Liver (tissue), 9 donors: ENCODE results near the gene TTC33. TPM values are rescaled to one million over a fixed set of nuclear protein-coding genes. Genes with fewer than 3 reads are reported as not detected.

Experiments
- DNase-seq: peaks from one replicate; pipeline ENCODE4 v3.0.0-alpha.2; 2017; ENCODE audit warnings: low spot score
- H3K27ac ChIP-seq, 2 donors: one replicate each; pipeline ENCODE4 v1.7.0; 2013; ENCODE audit warnings: inconsistent platforms in 2 of 2, low read length in 2 of 2, control low read depth in 1 of 2, low read depth in 1 of 2, mild to moderate bottlenecking in 1 of 2
- H3K27me3 ChIP-seq, 4 donors: one replicate each; pipeline versions ENCODE4 v1.6.1 to v1.7.0; 2013; ENCODE audit warnings: low read length in 3 of 4, inconsistent platforms in 1 of 4, mild to moderate bottlenecking in 1 of 4, moderate library complexity in 1 of 4; ENCODE audit not compliant: control insufficient read depth in 4 of 4, insufficient read depth in 4 of 4
- H3K36me3 ChIP-seq, 4 donors: one replicate each; pipeline versions ENCODE4 v1.6.1 to v1.7.0; 2013; ENCODE audit warnings: low read length in 3 of 4, mild to moderate bottlenecking in 3 of 4, low read depth in 1 of 4, moderate library complexity in 1 of 4; ENCODE audit not compliant: control insufficient read depth in 4 of 4, insufficient read depth in 3 of 4
- H3K4me1 ChIP-seq, 4 donors: one replicate each; pipeline versions ENCODE4 v1.6.1 to v1.7.0; 2013; ENCODE audit warnings: low read length in 3 of 4, mild to moderate bottlenecking in 3 of 4, moderate library complexity in 1 of 4; ENCODE audit not compliant: control insufficient read depth in 4 of 4, insufficient read depth in 4 of 4
- H3K4me3 ChIP-seq, 3 donors: one replicate each; pipeline versions ENCODE4 v1.6.1 to v1.7.0; 2013; ENCODE audit warnings: low read length in 3 of 3, control low read depth in 1 of 3, low read depth in 1 of 3, mild to moderate bottlenecking in 1 of 3
- H3K9ac ChIP-seq, 2 donors: one replicate each; pipeline ENCODE4 v1.7.0; 2013; ENCODE audit warnings: low read length in 2 of 2, mild to moderate bottlenecking in 2 of 2, moderate library complexity in 2 of 2, control low read depth in 1 of 2, low read depth in 1 of 2
- H3K9me3 ChIP-seq, 4 donors: one replicate each; pipeline versions ENCODE4 v1.6.1 to v1.7.0; 2013; ENCODE audit warnings: low read length in 3 of 4; ENCODE audit not compliant: control insufficient read depth in 4 of 4
- ATF3 ChIP-seq: IDR thresholded peaks from 2 replicates; pipeline ENCODE4 v1.6.1; 2016; ENCODE audit warnings: antibody characterized with exemption
- FOXA1 ChIP-seq: IDR thresholded peaks from 2 replicates; pipeline ENCODE4 v1.6.1; 2016; ENCODE audit warnings: antibody characterized with exemption
- FOXA2 ChIP-seq: IDR thresholded peaks from 2 replicates; pipeline ENCODE4 v1.6.1; 2016; ENCODE audit warnings: antibody characterized with exemption
- GABPA ChIP-seq, 2 donors: IDR thresholded peaks in 1 of 2; conservative IDR thresholded peaks in 1 of 2; 2 replicates each; pipeline ENCODE4 v1.6.1; 2016; ENCODE audit warnings: antibody characterized with exemption in 2 of 2, mild to moderate bottlenecking in 1 of 2, moderate library complexity in 1 of 2
- HNF4G ChIP-seq: IDR thresholded peaks from 2 replicates; pipeline ENCODE4 v1.6.1; 2016; ENCODE audit warnings: antibody characterized with exemption
- MAX ChIP-seq: IDR thresholded peaks from 2 replicates; pipeline ENCODE4 v1.6.1; 2016; ENCODE audit warnings: antibody characterized with exemption
- NR2F2 ChIP-seq: IDR thresholded peaks from 2 replicates; pipeline ENCODE4 v1.6.1; 2016; ENCODE audit warnings: antibody characterized with exemption
- RAD21 ChIP-seq, 2 donors: IDR thresholded peaks; 2 replicates each; pipeline ENCODE4 v1.6.1; 2016; ENCODE audit warnings: antibody characterized with exemption in 2 of 2, mild to moderate bottlenecking in 2 of 2
- RXRA ChIP-seq, 2 donors: IDR thresholded peaks; 2 replicates each; pipeline ENCODE4 v1.6.1; 2017 to 2018; ENCODE audit warnings: antibody characterized with exemption in 2 of 2, mild to moderate bottlenecking in 1 of 2
- SP1 ChIP-seq: IDR thresholded peaks from 2 replicates; pipeline ENCODE4 v1.6.1; 2018; ENCODE audit warnings: antibody characterized with exemption, mild to moderate bottlenecking
- TAF1 ChIP-seq: conservative IDR thresholded peaks from 2 replicates; pipeline ENCODE4 v1.6.1; 2016; ENCODE audit warnings: antibody characterized with exemption, mild to moderate bottlenecking
- YY1 ChIP-seq: IDR thresholded peaks from 2 replicates; pipeline ENCODE4 v1.6.1; 2016; ENCODE audit warnings: antibody characterized with exemption, mild to moderate bottlenecking
- WGBS: extraction: QIAGEN DNeasy Blood & Tissue Kit; methylation state at CpG from one replicate; pipeline ENCODE4 v1.1.7; 2013; 5-methylcytosine and 5-hydroxymethylcytosine counted together
- polyA plus RNA-seq, 2 donors: library from polyadenylated mRNA; stranded (reverse) in 1 of 2; unstranded in 1 of 2; fragments of 200-250 nt in 1 of 2; fragments of >200 nt in 1 of 2; fragmentation: Nextera tagmentation in 1 of 2; extraction: Ambion mirVana in 1 of 2; gene quantifications; one replicate each; pipeline versions ENCODE4 v1.2.1 to v1.2.3, GENCODE V29; 2013 to 2015
- total RNA-seq, 2 donors: library from RNA; depleted of rRNA; stranded (reverse); fragments of >200 nt; gene quantifications; one replicate each; pipeline ENCODE4 v1.2.3, GENCODE V29; 2014
- TF ChIP-seq, protein P1 (sequence below): fragments of 150-350 bp; IDR thresholded peaks from 2 replicates; pipeline ENCODE4 v1.5.1; 2017; ENCODE audit warnings: improper control_type of control experiment, low read depth, low read length; ENCODE audit not compliant: missing input control
- TF ChIP-seq, protein P2 (sequence below): IDR thresholded peaks from 2 replicates; pipeline ENCODE4 v1.6.1; 2016; ENCODE audit warnings: antibody characterized with exemption
- TF ChIP-seq, protein P3 (sequence below): IDR thresholded peaks from 2 replicates; pipeline ENCODE4 v1.6.1; 2016; ENCODE audit warnings: antibody characterized with exemption, mild to moderate bottlenecking
- donor health status: healthy.
- donor health status: healthy.
- donor health status: healthy.
- donor health status: healthy.
- donor health status: healthy.

Gene TTC33
- total and polyA plus RNA-seq, 4 donors: 4.3 to 12.0 (median 7.6) TPM

GRCh38 chr5:40623480-40624420 is 132.0 kb downstream of the TTC33 start:
- WGBS: 68% methylated on average over 2 of the region's 2 CpGs
- Histone ChIP-seq H3K27ac (no peak overlapping the region), H3K36me3 (no peaks in the 10 kb centered on the region), H3K4me3 (no peak overlapping the region), H3K4me1 (no peaks in the 10 kb centered on the region), H3K9ac (no peak overlapping the region), H3K9me3 (no peaks in the 10 kb centered on the region), H3K27me3 (no peaks in the 10 kb centered on the region)
- no peak for DNase-seq
- TF ChIP-seq, protein P1, sequence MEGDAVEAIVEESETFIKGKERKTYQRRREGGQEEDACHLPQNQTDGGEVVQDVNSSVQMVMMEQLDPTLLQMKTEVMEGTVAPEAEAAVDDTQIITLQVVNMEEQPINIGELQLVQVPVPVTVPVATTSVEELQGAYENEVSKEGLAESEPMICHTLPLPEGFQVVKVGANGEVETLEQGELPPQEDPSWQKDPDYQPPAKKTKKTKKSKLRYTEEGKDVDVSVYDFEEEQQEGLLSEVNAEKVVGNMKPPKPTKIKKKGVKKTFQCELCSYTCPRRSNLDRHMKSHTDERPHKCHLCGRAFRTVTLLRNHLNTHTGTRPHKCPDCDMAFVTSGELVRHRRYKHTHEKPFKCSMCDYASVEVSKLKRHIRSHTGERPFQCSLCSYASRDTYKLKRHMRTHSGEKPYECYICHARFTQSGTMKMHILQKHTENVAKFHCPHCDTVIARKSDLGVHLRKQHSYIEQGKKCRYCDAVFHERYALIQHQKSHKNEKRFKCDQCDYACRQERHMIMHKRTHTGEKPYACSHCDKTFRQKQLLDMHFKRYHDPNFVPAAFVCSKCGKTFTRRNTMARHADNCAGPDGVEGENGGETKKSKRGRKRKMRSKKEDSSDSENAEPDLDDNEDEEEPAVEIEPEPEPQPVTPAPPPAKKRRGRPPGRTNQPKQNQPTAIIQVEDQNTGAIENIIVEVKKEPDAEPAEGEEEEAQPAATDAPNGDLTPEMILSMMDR: no peak
- no peak for TF ChIP-seq RAD21 (IDR thresholded peaks at IDR 0.05)
- TF ChIP-seq FOXA1: no peak
- TF ChIP-seq TAF1: no peak
- no peak for TF ChIP-seq HNF4G
- no peak for TF ChIP-seq FOXA2
- TF ChIP-seq SP1: no peak
- no peak for TF ChIP-seq YY1
- TF ChIP-seq, protein P2, sequence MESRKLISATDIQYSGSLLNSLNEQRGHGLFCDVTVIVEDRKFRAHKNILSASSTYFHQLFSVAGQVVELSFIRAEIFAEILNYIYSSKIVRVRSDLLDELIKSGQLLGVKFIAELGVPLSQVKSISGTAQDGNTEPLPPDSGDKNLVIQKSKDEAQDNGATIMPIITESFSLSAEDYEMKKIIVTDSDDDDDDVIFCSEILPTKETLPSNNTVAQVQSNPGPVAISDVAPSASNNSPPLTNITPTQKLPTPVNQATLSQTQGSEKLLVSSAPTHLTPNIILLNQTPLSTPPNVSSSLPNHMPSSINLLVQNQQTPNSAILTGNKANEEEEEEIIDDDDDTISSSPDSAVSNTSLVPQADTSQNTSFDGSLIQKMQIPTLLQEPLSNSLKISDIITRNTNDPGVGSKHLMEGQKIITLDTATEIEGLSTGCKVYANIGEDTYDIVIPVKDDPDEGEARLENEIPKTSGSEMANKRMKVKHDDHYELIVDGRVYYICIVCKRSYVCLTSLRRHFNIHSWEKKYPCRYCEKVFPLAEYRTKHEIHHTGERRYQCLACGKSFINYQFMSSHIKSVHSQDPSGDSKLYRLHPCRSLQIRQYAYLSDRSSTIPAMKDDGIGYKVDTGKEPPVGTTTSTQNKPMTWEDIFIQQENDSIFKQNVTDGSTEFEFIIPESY: no peak
- no peak for TF ChIP-seq NR2F2
- no peak for TF ChIP-seq GABPA (IDR thresholded peaks at IDR 0.05 in 1 of 2, conservative IDR thresholded peaks at IDR 0.05 in 1 of 2)

- H3K36me3 ChIP-seq: no peaks in the 10 kb centered on the region
- H3K9me3 ChIP-seq: no peaks in the 10 kb centered on the region
- no peaks in the 10 kb centered on the region for H3K27me3 ChIP-seq
- H3K9ac ChIP-seq: no peak overlapping the region
- no peak overlapping the region for H3K4me3 ChIP-seq
- DNase-seq: no peak
- 63% methylated on average over 2 of the region's 2 CpGs for WGBS
- no peaks in the 10 kb centered on the region for H3K4me1 ChIP-seq
- no peak overlapping the region for H3K27ac ChIP-seq
- no peak for TF ChIP-seq FOXA1
- TF ChIP-seq SP1: no peak
- TF ChIP-seq ATF3: no peak
- TF ChIP-seq NR2F2: no peak
- TF ChIP-seq YY1: no peak
- no peak for TF ChIP-seq FOXA2
- TF ChIP-seq, protein P1: no peak
- TF ChIP-seq GABPA (IDR thresholded peaks at IDR 0.05 in 1 of 2, conservative IDR thresholded peaks at IDR 0.05 in 1 of 2): no peak
- TF ChIP-seq, protein P2: no peak
- TF ChIP-seq RXRA (IDR thresholded peaks at IDR 0.05): no peak
- TF ChIP-seq HNF4G: no peak
- no peak for TF ChIP-seq TAF1
- no peak for TF ChIP-seq MAX
- TF ChIP-seq, protein P3, sequence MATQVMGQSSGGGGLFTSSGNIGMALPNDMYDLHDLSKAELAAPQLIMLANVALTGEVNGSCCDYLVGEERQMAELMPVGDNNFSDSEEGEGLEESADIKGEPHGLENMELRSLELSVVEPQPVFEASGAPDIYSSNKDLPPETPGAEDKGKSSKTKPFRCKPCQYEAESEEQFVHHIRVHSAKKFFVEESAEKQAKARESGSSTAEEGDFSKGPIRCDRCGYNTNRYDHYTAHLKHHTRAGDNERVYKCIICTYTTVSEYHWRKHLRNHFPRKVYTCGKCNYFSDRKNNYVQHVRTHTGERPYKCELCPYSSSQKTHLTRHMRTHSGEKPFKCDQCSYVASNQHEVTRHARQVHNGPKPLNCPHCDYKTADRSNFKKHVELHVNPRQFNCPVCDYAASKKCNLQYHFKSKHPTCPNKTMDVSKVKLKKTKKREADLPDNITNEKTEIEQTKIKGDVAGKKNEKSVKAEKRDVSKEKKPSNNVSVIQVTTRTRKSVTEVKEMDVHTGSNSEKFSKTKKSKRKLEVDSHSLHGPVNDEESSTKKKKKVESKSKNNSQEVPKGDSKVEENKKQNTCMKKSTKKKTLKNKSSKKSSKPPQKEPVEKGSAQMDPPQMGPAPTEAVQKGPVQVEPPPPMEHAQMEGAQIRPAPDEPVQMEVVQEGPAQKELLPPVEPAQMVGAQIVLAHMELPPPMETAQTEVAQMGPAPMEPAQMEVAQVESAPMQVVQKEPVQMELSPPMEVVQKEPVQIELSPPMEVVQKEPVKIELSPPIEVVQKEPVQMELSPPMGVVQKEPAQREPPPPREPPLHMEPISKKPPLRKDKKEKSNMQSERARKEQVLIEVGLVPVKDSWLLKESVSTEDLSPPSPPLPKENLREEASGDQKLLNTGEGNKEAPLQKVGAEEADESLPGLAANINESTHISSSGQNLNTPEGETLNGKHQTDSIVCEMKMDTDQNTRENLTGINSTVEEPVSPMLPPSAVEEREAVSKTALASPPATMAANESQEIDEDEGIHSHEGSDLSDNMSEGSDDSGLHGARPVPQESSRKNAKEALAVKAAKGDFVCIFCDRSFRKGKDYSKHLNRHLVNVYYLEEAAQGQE: no peak
Observed at GRCh38 chr5:40622463-40623252, 133.1 kb downstream of the TTC33 start.
